DOHH2 (cell line): ENCODE results near the gene PCDHGB1.

Experiments used
- CTCF ChIP-seq: fragments of 200-600 bp; sonication (generic); IDR thresholded peaks from one replicate; pipeline ENCODE4 v1.5.1; 2014; ENCODE audit warnings: antibody characterized with exemption, mild to moderate bottlenecking, low read depth, low read length; ENCODE audit not compliant: poor library complexity, severe bottlenecking
- EZH2phosphoT487 ChIP-seq: fragments of 200-600 bp; sonication (generic); IDR thresholded peaks from 2 replicates; pipeline ENCODE4 v1.6.1; 2017; ENCODE audit warnings: borderline replicate concordance, mild to moderate bottlenecking, antibody characterized with exemption, low read length, moderate library complexity, mixed read lengths

- TF ChIP-seq CTCF (peak; percentile 63), EZH2phosphoT487 (no peak)
Observed at GRCh38 chr5:141359790-141360426, 10.0 kb downstream of the PCDHGB1 start, which contains the start of gene PCDHGB2.
